CD4-positive, alpha-beta T cell treated with Interleukin-15 for 1 hour (primary cell): ENCODE results near the gene DNM1L.

Experiments used
- DNase-seq: peaks from one replicate; pipeline ENCODE4 v3.0.0-alpha.2; 2020

Gene DNM1L

GRCh38 chr12:32679091-32679919, at the start of gene DNM1L:
Gene DNM1L (plus strand): TSS chr12:32679301. CDS start chr12:32679364, 63 bp downstream.
- DNase-seq = peak; percentile 93

- DNase-seq = no peak
Observed at GRCh38 chr12:32641287-32641901, 37.7 kb upstream of the DNM1L start.

- no peak for DNase-seq
Observed at GRCh38 chr12:32644431-32644830, 34.7 kb upstream of the DNM1L start.

GRCh38 chr12:32647275-32647674, 31.8 kb upstream of the DNM1L start:
- DNase-seq = no peak

- DNase-seq = no peak
Observed at GRCh38 chr12:32650508-32650907, 28.6 kb upstream of the DNM1L start.

GRCh38 chr12:32651151-32651955, 27.7 kb upstream of the DNM1L start:
- DNase-seq = no peak

- DNase-seq = no peak
Observed at GRCh38 chr12:32651956-32652210, 27.2 kb upstream of the DNM1L start.

- no peak for DNase-seq
Observed at GRCh38 chr12:32659908-32660440, 19.1 kb upstream of the DNM1L start.

GRCh38 chr12:32661706-32662105, 17.4 kb upstream of the DNM1L start:
- DNase-seq = no peak

- DNase-seq = no peak
Observed at GRCh38 chr12:32662665-32663064, 16.4 kb upstream of the DNM1L start.

- DNase-seq = no peak
Observed at GRCh38 chr12:32666018-32666417, 13.1 kb upstream of the DNM1L start.

- no peak for DNase-seq
Observed at GRCh38 chr12:32669584-32669983, 9.5 kb upstream of the DNM1L start.

GRCh38 chr12:32671930-32672780, 6.9 kb upstream of the DNM1L start:
- DNase-seq = no peak

GRCh38 chr12:32679920-32680237, 778 bp downstream of the DNM1L start:
- no peak for DNase-seq

- no peak for DNase-seq
Observed at GRCh38 chr12:32680787-32681186, 1.7 kb downstream of the DNM1L start.

GRCh38 chr12:32681272-32681671, 2.2 kb downstream of the DNM1L start:
- no peak for DNase-seq

- DNase-seq = no peak
Observed at GRCh38 chr12:32686340-32686739, 7.2 kb downstream of the DNM1L start.

- DNase-seq = no peak
Observed at GRCh38 chr12:32688786-32689185, 9.7 kb downstream of the DNM1L start.

GRCh38 chr12:32690927-32691326, 11.8 kb downstream of the DNM1L start:
- no peak for DNase-seq

GRCh38 chr12:32692358-32692757, 13.3 kb downstream of the DNM1L start:
- DNase-seq = no peak

GRCh38 chr12:32693036-32693435, 13.9 kb downstream of the DNM1L start:
- no peak for DNase-seq

- no peak for DNase-seq
Observed at GRCh38 chr12:32695787-32696186, 16.7 kb downstream of the DNM1L start.

GRCh38 chr12:32697445-32697844, 18.3 kb downstream of the DNM1L start:
- no peak for DNase-seq
